Loucy (cell line): Measurements from ENCODE around the gene PDE5A.

Experiments
- H2AFZ ChIP-seq: fragments of 200-600 bp; sonication (generic); 2 replicates; pipeline ENCODE4 v1.6.0; 2016; ENCODE audit warnings: antibody characterized with exemption, mild to moderate bottlenecking, low read length, moderate library complexity
- H3F3A ChIP-seq: fragments of 200-600 bp; 2 replicates; pipeline ENCODE4 v1.6.0; 2016; ENCODE audit warnings: antibody characterized with exemption, low read depth, mild to moderate bottlenecking
- H3K27me3 ChIP-seq: fragments of 200-600 bp; sonication (generic); 2 replicates; pipeline ENCODE4 v1.6.1; 2014; ENCODE audit warnings: low read length, mild to moderate bottlenecking; ENCODE audit not compliant: insufficient read depth, poor library complexity, severe bottlenecking
- H3K36me3 ChIP-seq: fragments of 200-600 bp; sonication (generic); 2 replicates; pipeline ENCODE4 v1.6.1; 2016; ENCODE audit warnings: low read length; ENCODE audit not compliant: insufficient read depth
- H3K4me1 ChIP-seq: fragments of 200-600 bp; sonication (generic); 2 replicates; pipeline ENCODE4 v1.5.1; 2014; ENCODE audit warnings: low read length, mild to moderate bottlenecking; ENCODE audit not compliant: insufficient read depth, poor library complexity, severe bottlenecking
- H3K4me2 ChIP-seq: fragments of 200-600 bp; sonication (generic); 2 replicates; pipeline ENCODE4 v1.6.0; 2014; ENCODE audit warnings: antibody characterized with exemption, low read length, low read depth, mild to moderate bottlenecking; ENCODE audit not compliant: poor library complexity, severe bottlenecking
- H3K4me3 ChIP-seq: fragments of 200-600 bp; sonication (generic); 2 replicates; pipeline ENCODE4 v1.5.1; 2014; ENCODE audit warnings: low read length, mild to moderate bottlenecking, mixed read lengths; ENCODE audit not compliant: poor library complexity, severe bottlenecking
- H3K79me2 ChIP-seq: fragments of 200-600 bp; sonication (generic); 2 replicates; pipeline ENCODE4 v1.6.1; 2014; ENCODE audit warnings: low read length; ENCODE audit not compliant: insufficient read depth
- H3K9ac ChIP-seq: fragments of 200-600 bp; sonication (generic); 2 replicates; pipeline ENCODE4 v1.6.0; 2014; ENCODE audit warnings: mild to moderate bottlenecking, low read depth, low read length, moderate library complexity; ENCODE audit not compliant: poor library complexity, severe bottlenecking
- H3K9me2 ChIP-seq: fragments of 200-600 bp; sonication (generic); replicated peaks from 2 replicates; pipeline ENCODE4 v1.6.1; 2016; ENCODE audit warnings: low read depth, low read length, mixed read lengths
- H3K9me3 ChIP-seq: fragments of 200-600 bp; sonication (generic); 2 replicates; pipeline ENCODE4 v1.6.1; 2014; ENCODE audit warnings: mild to moderate bottlenecking, antibody characterized with exemption, low read length, low read depth; ENCODE audit not compliant: insufficient read depth
- H4K20me1 ChIP-seq: fragments of 200-600 bp; sonication (generic); 2 replicates; pipeline ENCODE4 v1.6.0; 2014; ENCODE audit warnings: antibody characterized with exemption, low read length, mild to moderate bottlenecking; ENCODE audit not compliant: insufficient read depth, poor library complexity, severe bottlenecking
- CTCF ChIP-seq: fragments of 200-600 bp; sonication (generic); conservative IDR thresholded peaks from 2 replicates; pipeline ENCODE4 v1.5.1; 2014; ENCODE audit warnings: mild to moderate bottlenecking, antibody characterized with exemption, low read length
- EZH2phosphoT487 ChIP-seq: fragments of 200-600 bp; IDR thresholded peaks from 2 replicates; pipeline ENCODE4 v1.6.1; 2018; ENCODE audit warnings: antibody characterized with exemption, mild to moderate bottlenecking, moderate library complexity, borderline replicate concordance

The PDE5A gene

GRCh38 chr4:119655111-119655837 is 26.7 kb upstream of the PDE5A start:
- H3K4me1 ChIP-seq, result no peaks in the 10 kb centered on the region
- no peaks in the 10 kb centered on the region for H4K20me1 ChIP-seq
- no peak overlapping the region for H2AFZ ChIP-seq
- no peak overlapping the region for H3K4me2 ChIP-seq
- no peaks in the 10 kb centered on the region for H3K79me2 ChIP-seq
- no peaks in the 10 kb centered on the region for H3F3A ChIP-seq
- no peak overlapping the region for H3K4me3 ChIP-seq
- H3K36me3 ChIP-seq, result no peaks in the 10 kb centered on the region
- no peaks in the 10 kb centered on the region for H3K9me3 ChIP-seq
- no peaks in the 10 kb centered on the region for H3K27me3 ChIP-seq
- no peak overlapping the region for H3K9ac ChIP-seq
- TF ChIP-seq EZH2phosphoT487 (no peak), CTCF (no peak)
- H3K9me2 ChIP-seq, result no peaks in the 10 kb centered on the region

GRCh38 chr4:119653990-119654389 is 25.4 kb upstream of the PDE5A start:
- Histone ChIP-seq H3K9ac (no peak overlapping the region), H3K9me2 (no peaks in the 10 kb centered on the region), H3K4me1 (no peaks in the 10 kb centered on the region), H3K27me3 (no peaks in the 10 kb centered on the region), H4K20me1 (no peaks in the 10 kb centered on the region), H3K79me2 (no peaks in the 10 kb centered on the region), H3K36me3 (no peaks in the 10 kb centered on the region), H3K4me2 (no peak overlapping the region), H3F3A (no peaks in the 10 kb centered on the region), H3K4me3 (no peak overlapping the region), H2AFZ (no peak overlapping the region), H3K9me3 (no peaks in the 10 kb centered on the region)
- TF ChIP-seq EZH2phosphoT487 (no peak), CTCF (no peak)

GRCh38 chr4:119652998-119653397 is 24.4 kb upstream of the PDE5A start:
- TF ChIP-seq CTCF (no peak), EZH2phosphoT487 (no peak)
- no peaks in the 10 kb centered on the region for H3F3A ChIP-seq
- H4K20me1 ChIP-seq, result no peaks in the 10 kb centered on the region
- H3K27me3 ChIP-seq, result no peaks in the 10 kb centered on the region
- no peak overlapping the region for H2AFZ ChIP-seq
- no peaks in the 10 kb centered on the region for H3K4me1 ChIP-seq
- no peaks in the 10 kb centered on the region for H3K9me2 ChIP-seq
- no peak overlapping the region for H3K4me2 ChIP-seq
- H3K9me3 ChIP-seq, result no peaks in the 10 kb centered on the region
- no peaks in the 10 kb centered on the region for H3K79me2 ChIP-seq
- H3K9ac ChIP-seq, result no peak overlapping the region
- H3K36me3 ChIP-seq, result no peaks in the 10 kb centered on the region
- H3K4me3 ChIP-seq, result no peak overlapping the region
